K562 (cell line): ENCODE measurements around the gene ASB13. TPM values are rescaled to one million over a fixed set of nuclear protein-coding genes. Genes with fewer than 3 reads are reported as not detected.

Experiments used
- ATAC-seq: fragments of 200-7000 bp; cut with Tn5 transposase; 3 replicates; pipeline ENCODE4 v1.9.1; 2020; ENCODE audit warnings: moderate library complexity
- BruUV-seq: library from RNA; stranded (reverse); fragments of 400-500 nt; replicated peaks from 2 replicates; lab custom pipeline; 2021; lab: Mats Ljungman, UMichigan
- CTCF ChIA-PET: fragments of 300-600 bp; formaldehyde crosslinking; extraction: SDS; loops from one replicate; lab custom pipeline; 2021; ENCODE audit warnings: low intra/inter-chr PET ratio; lab: Yijun Ruan, JAX
- POLR2A ChIA-PET: fragments of 300-600, 350-650 bp; sonication (Branson Sonifier 250); formaldehyde crosslinking; extraction: SDS; loops from one replicate; lab custom pipeline; 2021; ENCODE audit warnings: antibody characterized with exemption, inconsistent platforms; lab: Yijun Ruan, JAX
- DNase-seq, 4 experiments: peaks; one replicate each; pipeline versions ENCODE4 v3.0.0 to v3.0.0-alpha.2; 2011 to 2018; ENCODE audit warnings: low spot score in 3 of 4, mixed read lengths in 3 of 4; ENCODE audit errors: extremely low read depth in 1 of 4
- FAIRE-seq: peaks from 2 replicates; lab custom pipeline; 2011; peaks lifted over from hg19 to GRCh38; lab: Jason Lieb, UNC
- H2AFZ ChIP-seq: 2 replicates; pipeline ENCODE4 v1.6.0; 2011; ENCODE audit warnings: low read depth, low read length, control low read depth, inconsistent platforms
- H3K27ac ChIP-seq: fragments of 200-600 bp; 3 replicates; pipeline ENCODE4 v1.8.0; 2011; ENCODE audit warnings: low read depth, mild to moderate bottlenecking, control low read depth, inconsistent platforms, low read length, moderate library complexity, mixed read lengths; ENCODE audit errors: extremely low read depth
- H3K27me3 ChIP-seq, 2 experiments: fragments of 300-600 bp in 1 of 2; 2 replicates in 1 of 2; 3 replicates in 1 of 2; pipeline versions ENCODE4 v1.6.0 to v1.8.0; 2011; ENCODE audit warnings: inconsistent platforms in 2 of 2, low read length in 2 of 2, mild to moderate bottlenecking in 1 of 2, mixed read lengths in 1 of 2, moderate library complexity in 1 of 2; ENCODE audit not compliant: control insufficient read depth in 2 of 2, insufficient read depth in 2 of 2
- H3K36me3 ChIP-seq: fragments of 300-600 bp; 3 replicates; pipeline ENCODE4 v1.8.0; 2011; ENCODE audit warnings: mild to moderate bottlenecking, low read length, inconsistent platforms; ENCODE audit not compliant: control insufficient read depth, insufficient read depth
- H3K4me1 ChIP-seq, 2 experiments: fragments of 200-600 bp in 1 of 2; replicated peaks in 1 of 2; 2 replicates in 1 of 2; 3 replicates in 1 of 2; pipeline versions ENCODE4 v1.5.1 to v1.8.0; 2011; ENCODE audit warnings: inconsistent platforms in 2 of 2, low read length in 2 of 2, mild to moderate bottlenecking in 1 of 2, mixed read lengths in 1 of 2, moderate library complexity in 1 of 2; ENCODE audit not compliant: control insufficient read depth in 2 of 2, insufficient read depth in 2 of 2
- H3K4me2 ChIP-seq: 2 replicates; pipeline ENCODE4 v1.6.1; 2011; ENCODE audit warnings: low read length, control low read depth, inconsistent platforms, mixed read lengths; ENCODE audit not compliant: insufficient read depth
- H3K4me3 ChIP-seq: fragments of 200-600 bp; sonication (generic), shearing (Covaris generic); 2 replicates; pipeline ENCODE4 v1.5.1; 2016; ENCODE audit warnings: control low read depth, inconsistent platforms
- H3K79me2 ChIP-seq: fragments of 200-600 bp; 3 replicates; pipeline ENCODE4 v1.8.0; 2011; ENCODE audit warnings: low read length, inconsistent platforms; ENCODE audit not compliant: control insufficient read depth, insufficient read depth
- H3K9ac ChIP-seq, 2 experiments: 2 replicates each; pipeline versions ENCODE4 v1.6.0 to v1.6.1; 2011; ENCODE audit warnings: low read depth in 2 of 2, low read length in 2 of 2, control low read depth in 1 of 2, inconsistent platforms in 1 of 2, mild to moderate bottlenecking in 1 of 2, mixed read lengths in 1 of 2; ENCODE audit not compliant: insufficient read depth in 1 of 2
- H3K9me1 ChIP-seq: one replicate; pipeline ENCODE4 v1.6.0; 2011; ENCODE audit warnings: inconsistent platforms, mild to moderate bottlenecking, low read length, moderate library complexity; ENCODE audit not compliant: control insufficient read depth, insufficient read depth
- H3K9me3 ChIP-seq: replicated peaks from 2 replicates; pipeline ENCODE4 v1.5.1; 2011; ENCODE audit warnings: low read depth, low read length, inconsistent platforms; ENCODE audit not compliant: control insufficient read depth, insufficient read depth
- H4K20me1 ChIP-seq: replicated peaks from 2 replicates; pipeline ENCODE4 v1.6.1; 2011; ENCODE audit warnings: low read length, inconsistent platforms, mixed read lengths; ENCODE audit not compliant: control insufficient read depth, insufficient read depth
- IRF9 ChIP-seq: fragments of 450-650 bp; IDR thresholded peaks from 2 replicates; pipeline ENCODE4 v1.6.1; 2016; ENCODE audit warnings: missing biosample characterization, missing genetic modification characterization
- MXI1 ChIP-seq: IDR thresholded peaks from 2 replicates; pipeline ENCODE4 v1.6.1; 2011; ENCODE audit warnings: low read depth, mild to moderate bottlenecking, improper control_type of control experiment, low read length
- NCOR1 ChIP-seq: fragments of 450-650 bp; IDR thresholded peaks from 2 replicates; pipeline ENCODE4 v1.6.1; 2016; ENCODE audit warnings: mild to moderate bottlenecking, moderate library complexity
- SMARCB1 ChIP-seq: IDR thresholded peaks from 2 replicates; pipeline ENCODE4 v1.6.1; 2011; ENCODE audit warnings: improper control_type of control experiment, low read depth; ENCODE audit not compliant: insufficient read length
- SNRNP70 ChIP-seq: fragments of 200-400 bp; formaldehyde crosslinking; optimal IDR thresholded peaks from 2 replicates; pipeline ENCODE3; 2017; ENCODE audit warnings: low read depth, low read length
- SRF ChIP-seq, 2 experiments: fragments of 250-450, 450-650 bp in 1 of 2; sonication (Bioruptor Pico) in 1 of 2; sonication (generic) in 1 of 2; formaldehyde crosslinking; IDR thresholded peaks; 2 replicates each; pipeline versions ENCODE4 v1.5.0 to v1.5.1; 2020 to 2022; ENCODE audit warnings: mild to moderate bottlenecking in 1 of 2, missing genetic modification reagents in 1 of 2
- TFAM ChIP-seq: fragments of 250-450 bp; sonication (Bioruptor Pico); conservative IDR thresholded peaks from 2 replicates; pipeline ENCODE4 v1.5.0; 2021; ENCODE audit warnings: mild to moderate bottlenecking, moderate library complexity
- WHSC1 ChIP-seq: IDR thresholded peaks from one replicate; pipeline ENCODE4 v1.6.1; 2012; ENCODE audit warnings: low read length, control low read depth, inconsistent platforms
- ZBTB40 ChIP-seq, 2 experiments: fragments of 450-650 bp in 1 of 2; sonication (generic) in 1 of 2; formaldehyde crosslinking in 1 of 2; IDR thresholded peaks; 2 replicates each; pipeline versions ENCODE4 v1.7.1 to v1.9.0; 2016 to 2022; ENCODE audit warnings: inconsistent platforms in 1 of 2, mild to moderate bottlenecking in 1 of 2, missing genetic modification reagents in 1 of 2
- ZNF134 ChIP-seq: fragments of 250-450 bp; sonication (Bioruptor Pico); conservative IDR thresholded peaks from 2 replicates; pipeline ENCODE4 v1.4.0; 2020
- ZNF143 ChIP-seq: sonication (generic); formaldehyde crosslinking; IDR thresholded peaks from 2 replicates; pipeline ENCODE4 v1.9.0; 2022; ENCODE audit warnings: mild to moderate bottlenecking, missing genetic modification reagents
- ZNF311 ChIP-seq: fragments of 250-450 bp; sonication (Bioruptor Pico); IDR thresholded peaks from 2 replicates; pipeline ENCODE4 v1.4.0; 2020; ENCODE audit warnings: mild to moderate bottlenecking, moderate library complexity
- ZNF444 ChIP-seq: fragments of 250-450 bp; sonication (Bioruptor Pico); IDR thresholded peaks from 2 replicates; pipeline ENCODE4 v1.4.0; 2020; ENCODE audit warnings: mild to moderate bottlenecking, moderate library complexity
- ZNF707 ChIP-seq: fragments of 250-450 bp; sonication (Bioruptor Pico); conservative IDR thresholded peaks from 2 replicates; pipeline ENCODE4 v1.8.0; 2022; ENCODE audit warnings: inconsistent platforms, mild to moderate bottlenecking, moderate library complexity
- WGBS: fragments of 100-300 bp; shearing (Covaris generic); methylation state at CpG from one replicate; pipeline ENCODE4 v1.1.6; 2016; ENCODE audit warnings: low coverage, mixed read lengths; ENCODE audit not compliant: insufficient coverage; ENCODE audit errors: missing lambda C conversion rate; 5-methylcytosine and 5-hydroxymethylcytosine counted together
- in situ Hi-C: fragments of 300-500 bp; cut with MboI; formaldehyde crosslinking; loops from 4 replicates; pipeline ENCODE4 v1.15.0; 2018; ENCODE audit warnings: inconsistent platforms, mixed read lengths
- intact Hi-C: fragments of 100-400 bp; cut with micrococcal nuclease; formaldehyde crosslinking; loops from 2 replicates; pipeline ENCODE4 v1.14.2; 2022
- polyA plus RNA-seq, 8 experiments: library from polyadenylated mRNA; depleted of rRNA in 4 of 8; stranded (reverse) in 5 of 8; unstranded in 3 of 8; fragments of >200 nt; fragmentation: Nextera tagmentation in 2 of 8; fragmentation: Illumina TruSeq in 1 of 8; extraction: Ambion mirVana in 2 of 8; extraction: Trizol in 1 of 8; gene quantifications; 2 replicates each; pipeline versions ENCODE4 v1.2.1 to v1.2.3, GENCODE V29; 2011 to 2014; ENCODE audit warnings: inconsistent platforms in 1 of 8, missing spikeins in 1 of 8
- total RNA-seq, 7 experiments: library from RNA; depleted of rRNA in 6 of 7; stranded (reverse); fragments of >200 nt in 6 of 7; fragmentation: Illumina TruSeq in 2 of 7; extraction: Trizol in 2 of 7; gene quantifications; 2 replicates each; pipeline versions ENCODE4 v1.2.1 to v1.2.3, GENCODE V29; 2011 to 2021; ENCODE audit warnings: low replicate concordance in 1 of 7

Gene ASB13
- total and polyA plus RNA-seq, 9 of the 15 experiments (the other 6 are each of a cell fraction or from before 2014, with no cell fraction given): 5.2 to 28.8 (median 16.9) TPM

- ATAC-seq (no peak), FAIRE-seq (no peak), DNase-seq (no peak)
- in situ Hi-C loops: loop anchor here (5.0 to 10.0 kb wide), 2 partner anchors 182 to 800 kb away; partner anchors contain the start of gene AKR1E2
- Histone ChIP-seq H3K36me3 (no peaks in the 10 kb centered on the region), H3K27me3 (0 out of 5 replicates have a peak, but pooled peaks cover 0 to 5% of the 10 kb centered on the region in 2 experiments), H3K79me2 (no peaks in the 10 kb centered on the region), H3K27ac (no peak overlapping the region), H3K4me3 (no peak overlapping the region), H3K9me1 (no peaks in the 10 kb centered on the region), H4K20me1 (no peaks in the 10 kb centered on the region), H3K4me1 (peaks cover 3 to 16% of the 10 kb centered on the region in 2 experiments; a peak in 3 of 5 replicates), H3K4me2 (no peak overlapping the region), H3K9me3 (no peaks in the 10 kb centered on the region), H2AFZ (0 out of 2 replicates have a peak overlapping the region, but pooled peaks have one; percentile 32), H3K9ac (no peak overlapping the region)
- BruUV-seq: no TSS peak
- POLR2A ChIA-PET: no interaction called here
- CTCF ChIA-PET: interaction anchor here (0.9 to 3.9 kb wide), 2 partner anchors 182 to 185 kb away, joined by 6 to 34 read pairs; no protein-coding TSS in a partner anchor
- intact Hi-C loops: loop anchor here (5.0 kb wide), 2 partner anchors 162 to 807 kb away; no protein-coding TSS in a partner anchor
- 69% methylated on average over 13 of the region's 24 CpGs for WGBS
- TF ChIP-seq NCOR1 (no peak), ZNF444 (CRISPR knock-in tag) (no peak), ZNF143 (CRISPR knock-in tag) (no peak), ZNF311 (CRISPR knock-in tag) (no peak), SMARCB1 (no peak), ZNF707 (CRISPR knock-in tag) (no peak), WHSC1 (no peak), SRF (CRISPR knock-in tag; IDR thresholded peaks at IDR 0.05) (no peak), MXI1 (no peak), TFAM (CRISPR knock-in tag) (no peak), SNRNP70 (no peak), IRF9 (tag) (no peak), ZNF134 (no peak), ZBTB40 (IDR thresholded peaks at IDR 0.05) (no peak), ZBTB40 (CRISPR knock-in tag; IDR thresholded peaks at IDR 0.05) (no peak)
Observed at GRCh38 chr10:5624701-5625100, 41.7 kb downstream of the ASB13 start.
